ENCODE data around the gene CRMP1. TPM values are rescaled to one million over a fixed set of nuclear protein-coding genes. Genes with fewer than 3 reads are reported as not detected.
A peak's percentile ranks its signal among the peaks of the same experiment; 100 is the strongest.
"Not testable (repeated sequence)": the region's sequence is repeated elsewhere in the genome, so short reads cannot be mapped to it uniquely, and the experiment has no call there.

CRMP1 gene
- total RNA-seq, 4 donors from 2014 or later = 1.2 to 4.0 (median 2.3) TPM

GRCh38 chr4:5812506-5813229 lies 80.2 kb downstream of the CRMP1 start:
- Histone ChIP-seq H3K27ac (replicated peaks in 1 of 4) (peak overlapping the region in 1 of 4 donors; percentile 55), H3K27me3 (no peaks in the 10 kb centered on the region), H3K36me3 (peaks cover 22 to 96% (median 54%) of the 10 kb centered on the region in 4 donors), H3K9me3 (peaks cover 0 to 9% (median 0%) of the 10 kb centered on the region in 4 donors), H3K4me3 (no peak overlapping the region), H3K4me1 (peaks cover 0 to 6% (median 2%) of the 10 kb centered on the region in 4 donors)
- no peak for DNase-seq (ENCODE audit: extremely low spot score)
- 82% methylated on average over 9 of the region's 9 CpGs for WGBS
- TF ChIP-seq EP300 (IDR thresholded peaks at IDR 0.05) = no peak
- TF ChIP-seq, protein P1, sequence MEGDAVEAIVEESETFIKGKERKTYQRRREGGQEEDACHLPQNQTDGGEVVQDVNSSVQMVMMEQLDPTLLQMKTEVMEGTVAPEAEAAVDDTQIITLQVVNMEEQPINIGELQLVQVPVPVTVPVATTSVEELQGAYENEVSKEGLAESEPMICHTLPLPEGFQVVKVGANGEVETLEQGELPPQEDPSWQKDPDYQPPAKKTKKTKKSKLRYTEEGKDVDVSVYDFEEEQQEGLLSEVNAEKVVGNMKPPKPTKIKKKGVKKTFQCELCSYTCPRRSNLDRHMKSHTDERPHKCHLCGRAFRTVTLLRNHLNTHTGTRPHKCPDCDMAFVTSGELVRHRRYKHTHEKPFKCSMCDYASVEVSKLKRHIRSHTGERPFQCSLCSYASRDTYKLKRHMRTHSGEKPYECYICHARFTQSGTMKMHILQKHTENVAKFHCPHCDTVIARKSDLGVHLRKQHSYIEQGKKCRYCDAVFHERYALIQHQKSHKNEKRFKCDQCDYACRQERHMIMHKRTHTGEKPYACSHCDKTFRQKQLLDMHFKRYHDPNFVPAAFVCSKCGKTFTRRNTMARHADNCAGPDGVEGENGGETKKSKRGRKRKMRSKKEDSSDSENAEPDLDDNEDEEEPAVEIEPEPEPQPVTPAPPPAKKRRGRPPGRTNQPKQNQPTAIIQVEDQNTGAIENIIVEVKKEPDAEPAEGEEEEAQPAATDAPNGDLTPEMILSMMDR (IDR thresholded peaks at IDR 0.05) = peak; percentile 61 to 68 (median 66)
- intact Hi-C loops (cut with DNase I) = loop anchor here (10.0 kb wide), 1 partner anchor 768 kb away; no protein-coding TSS in a partner anchor

DNA sequence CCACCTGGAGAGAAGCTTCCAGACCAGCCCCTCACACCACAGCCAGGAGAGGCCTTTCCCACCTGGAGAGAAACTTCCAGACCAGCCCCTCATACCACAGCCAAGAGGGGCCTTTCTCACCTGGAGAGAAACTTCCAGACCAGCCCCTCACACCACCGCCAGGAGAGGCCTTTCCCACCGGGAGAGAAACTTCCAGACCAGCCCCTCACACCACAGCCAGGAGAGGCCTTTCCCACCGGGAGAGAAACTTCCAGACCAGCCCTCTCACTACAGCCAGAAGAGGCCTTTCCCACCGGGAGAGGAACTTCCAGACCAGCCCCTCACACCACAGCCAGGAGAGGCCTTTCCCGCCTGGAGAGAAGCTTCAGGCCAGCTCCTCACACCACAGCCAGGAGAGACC lies 80.8 kb downstream of the CRMP1 start:
- peaks cover 22 to 96% (median 55%) of the 10 kb centered on the region in 4 donors for H3K36me3 ChIP-seq
- H3K4me3 ChIP-seq; DNase-seq (ENCODE audit: extremely low spot score); H3K4me1 ChIP-seq; H3K9me3 ChIP-seq; H3K27ac ChIP-seq (replicated peaks in 1 of 4); H3K27me3 ChIP-seq: not testable (repeated sequence)
- WGBS = 92% methylated on average over 4 of the region's 5 CpGs
- intact Hi-C loops (cut with DNase I) = loop anchor here (10.0 kb wide), 1 partner anchor 767 kb away; no protein-coding TSS in a partner anchor

DNA sequence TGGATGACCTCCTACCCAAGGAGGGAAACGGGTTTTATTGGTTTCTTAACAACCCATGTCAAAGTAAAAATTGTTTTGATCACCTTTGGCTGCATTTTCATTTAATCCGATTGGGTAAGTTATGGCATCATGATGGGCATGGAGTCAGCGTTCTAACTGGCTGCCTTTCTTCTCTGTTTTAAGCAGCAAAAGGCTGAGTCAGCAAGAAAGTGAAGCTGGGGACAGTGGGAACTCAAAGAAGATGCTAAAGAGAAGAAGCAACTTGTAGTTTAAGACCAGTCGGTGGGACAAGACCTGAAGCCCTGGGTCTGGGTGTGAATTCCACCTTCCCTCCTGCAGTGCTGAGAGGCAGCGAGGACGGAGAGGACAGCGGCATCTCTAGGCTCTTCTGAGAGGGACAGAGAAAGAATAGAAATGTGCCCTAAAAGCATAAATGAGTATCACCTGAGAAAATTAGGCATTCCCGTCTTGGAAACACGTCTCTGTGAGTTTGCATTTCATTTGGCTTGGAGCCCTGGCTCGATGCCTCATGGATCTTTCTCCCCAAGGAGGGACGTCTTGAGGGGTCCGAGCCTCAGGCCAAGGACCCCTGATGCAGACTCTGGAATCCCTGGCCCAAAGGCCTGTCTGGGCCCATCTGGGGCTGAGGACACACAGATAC lies 82.0 kb downstream of the CRMP1 start:
- Histone ChIP-seq H3K36me3 (peaks cover 22 to 96% (median 55%) of the 10 kb centered on the region in 4 donors), H3K27me3 (no peaks in the 10 kb centered on the region), H3K27ac (replicated peaks in 1 of 4) (no peak overlapping the region), H3K4me1 (peaks cover 0 to 6% (median 2%) of the 10 kb centered on the region in 4 donors), H3K4me3 (no peak overlapping the region), H3K9me3 (peaks cover 0 to 9% (median 0%) of the 10 kb centered on the region in 4 donors)
- TF ChIP-seq, protein P1 (IDR thresholded peaks at IDR 0.05) = no peak
- TF ChIP-seq POLR2A (IDR thresholded peaks at IDR 0.05; ENCODE audit: low read depth) (no peak), EP300 (IDR thresholded peaks at IDR 0.05) (no peak), POLR2AphosphoS5 (IDR thresholded peaks at IDR 0.05) (no peak)
- no peak for DNase-seq (ENCODE audit: extremely low spot score)
- 87% methylated on average over 12 of the region's 12 CpGs for WGBS
- intact Hi-C loops (cut with DNase I) = loop anchor here (10.0 kb wide), 1 partner anchor 766 kb away; no protein-coding TSS in a partner anchor

- DNase-seq (ENCODE audit: extremely low spot score) = no peak
Observed at GRCh38 chr4:5810151-5810550, 82.7 kb downstream of the CRMP1 start.

More at GRCh38 chr4:5810151-5810550, 82.7 kb downstream of the CRMP1 start:
- H3K36me3 ChIP-seq = peaks cover 22 to 96% (median 57%) of the 10 kb centered on the region in 4 donors
- TF ChIP-seq POLR2AphosphoS5 (IDR thresholded peaks at IDR 0.05) (no peak), POLR2A (IDR thresholded peaks at IDR 0.05; ENCODE audit: low read depth) (no peak), EP300 (IDR thresholded peaks at IDR 0.05) (no peak)
- TF ChIP-seq, protein P1 (IDR thresholded peaks at IDR 0.05) = no peak
- intact Hi-C loops (cut with DNase I) = loop anchor here (10.0 kb wide), 1 partner anchor 765 kb away; no protein-coding TSS in a partner anchor
- peaks cover 0 to 9% (median 0%) of the 10 kb centered on the region in 4 donors for H3K9me3 ChIP-seq
- 92% methylated on average over 3 of the region's 3 CpGs for WGBS
- no peaks in the 10 kb centered on the region for H3K27me3 ChIP-seq
- no peak overlapping the region for H3K27ac ChIP-seq (replicated peaks in 1 of 4)
- H3K4me3 ChIP-seq = no peak overlapping the region
- peaks cover 0 to 6% (median 2%) of the 10 kb centered on the region in 4 donors for H3K4me1 ChIP-seq

Measured in esophagus muscularis mucosa (tissue), 4 donors.